HepG2 (cell line): ENCODE results near the gene HDAC5. TPM values are rescaled to one million over a fixed set of nuclear protein-coding genes. Genes with fewer than 3 reads are reported as not detected.

ENCODE experiments used
- ATF7 ChIP-seq, 2 experiments: fragments of 450-650 bp in 1 of 2; sonication (generic) in 1 of 2; formaldehyde crosslinking in 1 of 2; IDR thresholded peaks; 2 replicates each; pipeline versions ENCODE4 v1.4.0 to v1.6.1; 2016 to 2020; ENCODE audit warnings: antibody characterized with exemption in 1 of 2, mild to moderate bottlenecking in 1 of 2, missing genetic modification reagents in 1 of 2
- DR1 ChIP-seq: sonication (generic); formaldehyde crosslinking; IDR thresholded peaks from 2 replicates; pipeline ENCODE4 v1.8.0; 2021; ENCODE audit warnings: mild to moderate bottlenecking, missing genetic modification reagents, inconsistent platforms
- FOSL2 ChIP-seq: sonication (generic); formaldehyde crosslinking; IDR thresholded peaks from 2 replicates; pipeline ENCODE4 v1.4.0; 2020; ENCODE audit warnings: missing genetic modification reagents
- HMG20A ChIP-seq: IDR thresholded peaks from 2 replicates; pipeline ENCODE4 v1.6.1; 2016; ENCODE audit warnings: borderline replicate concordance
- PAF1 ChIP-seq: IDR thresholded peaks from 2 replicates; pipeline ENCODE4 v1.6.1; 2016; ENCODE audit warnings: missing genetic modification reagents, missing compliant biosample characterization
- ZC3H4 ChIP-seq: sonication (generic); formaldehyde crosslinking; IDR thresholded peaks from 2 replicates; pipeline ENCODE4 v1.4.0; 2020; ENCODE audit warnings: missing genetic modification reagents, borderline replicate concordance
- ZKSCAN8 ChIP-seq: IDR thresholded peaks from 2 replicates; pipeline ENCODE4 v1.6.1; 2016; ENCODE audit warnings: borderline replicate concordance, missing genetic modification reagents, missing compliant biosample characterization
- ZNF121 ChIP-seq: sonication (generic); formaldehyde crosslinking; IDR thresholded peaks from 2 replicates; pipeline ENCODE4 v1.5.0; 2020; ENCODE audit warnings: mild to moderate bottlenecking, missing genetic modification reagents
- ZNF18 ChIP-seq: sonication (generic); formaldehyde crosslinking; IDR thresholded peaks from 2 replicates; pipeline ENCODE4 v1.8.0; 2022; ENCODE audit warnings: mild to moderate bottlenecking, missing genetic modification reagents; ENCODE audit not compliant: insufficient replicate concordance
- ZNF260 ChIP-seq: sonication (generic); formaldehyde crosslinking; IDR thresholded peaks from 2 replicates; pipeline ENCODE4 v1.4.0; 2020; ENCODE audit warnings: missing genetic modification reagents, low read depth, mild to moderate bottlenecking, borderline replicate concordance
- ZNF317 ChIP-seq: sonication (generic); formaldehyde crosslinking; IDR thresholded peaks from 2 replicates; pipeline ENCODE4 v1.5.0; 2020; ENCODE audit warnings: mild to moderate bottlenecking, missing genetic modification reagents
- ZNF629 ChIP-seq: sonication (generic); formaldehyde crosslinking; conservative IDR thresholded peaks from 2 replicates; pipeline ENCODE4 v1.5.0; 2020; ENCODE audit warnings: missing genetic modification reagents
- ZNF704 ChIP-seq: sonication (generic); formaldehyde crosslinking; IDR thresholded peaks from 2 replicates; pipeline ENCODE4 v1.8.1; 2023; ENCODE audit warnings: mild to moderate bottlenecking, inconsistent platforms, moderate library complexity, missing genetic modification reagents, borderline replicate concordance
- polyA plus RNA-seq, 8 experiments: library from polyadenylated mRNA; depleted of rRNA in 3 of 8; stranded (reverse) in 7 of 8; unstranded in 1 of 8; fragments of >200 nt; fragmentation: Illumina TruSeq in 4 of 8; extraction: Trizol in 4 of 8; gene quantifications; 2 replicates each; pipeline versions ENCODE4 v1.2.1 to v1.2.3, GENCODE V29; 2011 to 2016; ENCODE audit warnings: low read depth in 4 of 8, missing spikeins in 1 of 8, mixed read lengths in 1 of 8; ENCODE audit not compliant: insufficient read depth in 1 of 8
- total RNA-seq, 5 experiments: library from RNA; depleted of rRNA; stranded (reverse); fragments of >200 nt; fragmentation: Illumina TruSeq; extraction: Trizol; gene quantifications; 2 replicates each; pipeline ENCODE4 v1.2.3, GENCODE V29; 2016; ENCODE audit warnings: low read depth in 1 of 5
- TF ChIP-seq, protein P1 (sequence below): sonication (generic); formaldehyde crosslinking; IDR thresholded peaks from 2 replicates; pipeline ENCODE4 v1.4.0; 2020; ENCODE audit warnings: missing genetic modification reagents
- TF ChIP-seq, protein P2 (sequence below): sonication (generic); formaldehyde crosslinking; IDR thresholded peaks from 2 replicates; pipeline ENCODE4 v1.5.1; 2020; ENCODE audit warnings: mild to moderate bottlenecking, missing genetic modification reagents, borderline replicate concordance

Gene HDAC5
- total and polyA plus RNA-seq, 2 of the 13 experiments (the other 11 are each of a cell fraction or from before 2014, with no cell fraction given) = 46.4 to 85.4 TPM

DNA sequence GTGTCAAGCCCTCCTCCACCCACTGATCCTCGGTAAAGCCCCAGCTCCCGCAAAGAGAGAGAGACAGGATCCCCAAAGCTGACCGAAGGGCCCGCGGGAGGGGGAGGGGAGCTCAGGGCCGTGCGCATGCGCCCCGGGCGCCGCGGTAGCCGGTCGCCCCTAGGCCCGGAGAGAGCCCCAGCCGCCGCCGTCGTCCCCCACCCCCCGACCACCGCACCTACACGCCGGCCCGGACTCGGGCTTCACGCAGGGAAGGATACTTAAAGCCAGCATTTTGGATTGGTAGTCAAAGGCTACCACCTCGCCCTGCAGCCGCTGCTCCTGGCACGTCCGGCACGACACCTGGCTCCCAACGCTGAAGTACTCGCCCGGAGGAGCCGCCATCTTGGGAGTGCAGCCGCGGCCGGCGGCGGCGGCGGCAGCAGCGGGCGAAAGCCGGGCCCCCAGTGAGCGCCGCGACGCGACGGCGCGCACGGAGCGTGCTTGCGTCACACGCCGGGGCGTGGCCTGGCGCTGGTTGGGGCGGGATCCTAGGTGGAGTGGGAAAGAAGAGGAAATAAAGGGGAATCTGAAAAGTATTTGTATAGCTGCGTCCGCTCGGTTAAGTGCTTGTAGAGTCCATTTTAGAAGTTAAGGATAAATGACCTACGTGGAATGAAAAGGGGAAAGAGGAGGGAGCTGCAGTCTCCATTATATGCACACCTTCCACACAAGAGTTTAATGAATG is 57.1 kb downstream of the HDAC5 start, which contains the start of gene LSM12 (continued):
- TF ChIP-seq, protein P1, sequence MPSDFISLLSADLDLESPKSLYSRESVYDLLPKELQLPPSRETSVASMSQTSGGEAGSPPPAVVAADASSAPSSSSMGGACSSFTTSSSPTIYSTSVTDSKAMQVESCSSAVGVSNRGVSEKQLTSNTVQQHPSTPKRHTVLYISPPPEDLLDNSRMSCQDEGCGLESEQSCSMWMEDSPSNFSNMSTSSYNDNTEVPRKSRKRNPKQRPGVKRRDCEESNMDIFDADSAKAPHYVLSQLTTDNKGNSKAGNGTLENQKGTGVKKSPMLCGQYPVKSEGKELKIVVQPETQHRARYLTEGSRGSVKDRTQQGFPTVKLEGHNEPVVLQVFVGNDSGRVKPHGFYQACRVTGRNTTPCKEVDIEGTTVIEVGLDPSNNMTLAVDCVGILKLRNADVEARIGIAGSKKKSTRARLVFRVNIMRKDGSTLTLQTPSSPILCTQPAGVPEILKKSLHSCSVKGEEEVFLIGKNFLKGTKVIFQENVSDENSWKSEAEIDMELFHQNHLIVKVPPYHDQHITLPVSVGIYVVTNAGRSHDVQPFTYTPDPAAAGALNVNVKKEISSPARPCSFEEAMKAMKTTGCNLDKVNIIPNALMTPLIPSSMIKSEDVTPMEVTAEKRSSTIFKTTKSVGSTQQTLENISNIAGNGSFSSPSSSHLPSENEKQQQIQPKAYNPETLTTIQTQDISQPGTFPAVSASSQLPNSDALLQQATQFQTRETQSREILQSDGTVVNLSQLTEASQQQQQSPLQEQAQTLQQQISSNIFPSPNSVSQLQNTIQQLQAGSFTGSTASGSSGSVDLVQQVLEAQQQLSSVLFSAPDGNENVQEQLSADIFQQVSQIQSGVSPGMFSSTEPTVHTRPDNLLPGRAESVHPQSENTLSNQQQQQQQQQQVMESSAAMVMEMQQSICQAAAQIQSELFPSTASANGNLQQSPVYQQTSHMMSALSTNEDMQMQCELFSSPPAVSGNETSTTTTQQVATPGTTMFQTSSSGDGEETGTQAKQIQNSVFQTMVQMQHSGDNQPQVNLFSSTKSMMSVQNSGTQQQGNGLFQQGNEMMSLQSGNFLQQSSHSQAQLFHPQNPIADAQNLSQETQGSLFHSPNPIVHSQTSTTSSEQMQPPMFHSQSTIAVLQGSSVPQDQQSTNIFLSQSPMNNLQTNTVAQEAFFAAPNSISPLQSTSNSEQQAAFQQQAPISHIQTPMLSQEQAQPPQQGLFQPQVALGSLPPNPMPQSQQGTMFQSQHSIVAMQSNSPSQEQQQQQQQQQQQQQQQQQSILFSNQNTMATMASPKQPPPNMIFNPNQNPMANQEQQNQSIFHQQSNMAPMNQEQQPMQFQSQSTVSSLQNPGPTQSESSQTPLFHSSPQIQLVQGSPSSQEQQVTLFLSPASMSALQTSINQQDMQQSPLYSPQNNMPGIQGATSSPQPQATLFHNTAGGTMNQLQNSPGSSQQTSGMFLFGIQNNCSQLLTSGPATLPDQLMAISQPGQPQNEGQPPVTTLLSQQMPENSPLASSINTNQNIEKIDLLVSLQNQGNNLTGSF (CRISPR knock-in tag) = no peak
- no peak for TF ChIP-seq ZKSCAN8 (CRISPR knock-in tag)
- 0 out of 2 replicates have a peak, but pooled peaks have one; percentile 3 for TF ChIP-seq ZNF629
- TF ChIP-seq ZC3H4 (CRISPR knock-in tag) = no peak
- TF ChIP-seq ZNF704 = no peak
- TF ChIP-seq, protein P2, sequence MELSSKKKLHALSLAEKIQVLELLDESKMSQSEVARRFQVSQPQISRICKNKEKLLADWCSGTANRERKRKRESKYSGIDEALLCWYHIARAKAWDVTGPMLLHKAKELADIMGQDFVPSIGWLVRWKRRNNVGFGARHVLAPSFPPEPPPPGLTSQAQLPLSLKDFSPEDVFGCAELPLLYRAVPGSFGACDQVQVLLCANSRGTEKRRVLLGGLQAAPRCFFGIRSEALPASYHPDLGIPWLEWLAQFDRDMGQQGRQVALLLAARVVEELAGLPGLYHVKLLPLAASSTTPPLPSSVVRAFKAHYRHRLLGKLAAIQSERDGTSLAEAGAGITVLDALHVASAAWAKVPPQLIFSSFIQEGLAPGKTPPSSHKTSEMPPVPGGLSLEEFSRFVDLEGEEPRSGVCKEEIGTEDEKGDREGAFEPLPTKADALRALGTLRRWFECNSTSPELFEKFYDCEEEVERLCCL (CRISPR knock-in tag) = no peak
- no peak; the same call in 1 of the 2 replicates for TF ChIP-seq DR1 (CRISPR knock-in tag)
- TF ChIP-seq ZNF121 = no peak
- TF ChIP-seq PAF1 (CRISPR knock-in tag) = no peak
- TF ChIP-seq FOSL2 (CRISPR knock-in tag) = no peak
- TF ChIP-seq ZNF260 (CRISPR knock-in tag) = no peak
- TF ChIP-seq ATF7 (IDR thresholded peaks at IDR 0.05) = no peak
- no peak; the same call in 1 of the 2 replicates for TF ChIP-seq ATF7 (CRISPR knock-in tag; IDR thresholded peaks at IDR 0.05)
- TF ChIP-seq ZNF317 (CRISPR knock-in tag) = no peak; the same call in 1 of the 2 replicates
- TF ChIP-seq ZNF18 (CRISPR knock-in tag) = peak; percentile 44
- TF ChIP-seq HMG20A = no peak
